HTR-8/SVneo (cell line): ENCODE data around the gene THOC2.
"Not testable (repeated sequence)": the region's sequence is repeated elsewhere in the genome, so short reads cannot be mapped to it uniquely, and the experiment has no call there.

Experiments used
- DNase-seq: peaks from one replicate; pipeline ENCODE4 v3.0.0; 2011; ENCODE audit warnings: low spot score, mixed read lengths; ENCODE audit not compliant: insufficient read length
- FAIRE-seq: peaks from 2 replicates; lab custom pipeline; 2011; peaks lifted over from hg19 to GRCh38; lab: Jason Lieb, UNC

The THOC2 gene

DNA sequence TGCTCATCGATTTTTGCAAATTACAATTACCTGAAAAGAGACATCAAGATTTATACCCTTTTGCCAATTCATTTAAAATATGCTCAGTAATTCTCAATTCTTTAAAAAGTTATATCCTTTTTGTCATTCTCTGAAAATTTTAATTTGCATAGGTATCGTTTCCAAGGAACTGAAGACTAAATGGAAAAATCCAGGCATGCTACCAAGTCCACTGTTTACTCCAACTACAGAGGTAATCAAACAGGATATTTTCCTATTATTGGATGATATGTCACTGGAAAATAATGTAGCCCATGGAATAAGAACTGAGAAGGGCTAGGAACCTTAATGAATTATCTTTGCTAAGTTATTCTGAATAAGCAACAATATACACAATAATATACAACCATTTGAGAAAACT lies 132.7 kb downstream of the THOC2 start:
- DNase-seq, result no peak
- no peak for FAIRE-seq

DNA sequence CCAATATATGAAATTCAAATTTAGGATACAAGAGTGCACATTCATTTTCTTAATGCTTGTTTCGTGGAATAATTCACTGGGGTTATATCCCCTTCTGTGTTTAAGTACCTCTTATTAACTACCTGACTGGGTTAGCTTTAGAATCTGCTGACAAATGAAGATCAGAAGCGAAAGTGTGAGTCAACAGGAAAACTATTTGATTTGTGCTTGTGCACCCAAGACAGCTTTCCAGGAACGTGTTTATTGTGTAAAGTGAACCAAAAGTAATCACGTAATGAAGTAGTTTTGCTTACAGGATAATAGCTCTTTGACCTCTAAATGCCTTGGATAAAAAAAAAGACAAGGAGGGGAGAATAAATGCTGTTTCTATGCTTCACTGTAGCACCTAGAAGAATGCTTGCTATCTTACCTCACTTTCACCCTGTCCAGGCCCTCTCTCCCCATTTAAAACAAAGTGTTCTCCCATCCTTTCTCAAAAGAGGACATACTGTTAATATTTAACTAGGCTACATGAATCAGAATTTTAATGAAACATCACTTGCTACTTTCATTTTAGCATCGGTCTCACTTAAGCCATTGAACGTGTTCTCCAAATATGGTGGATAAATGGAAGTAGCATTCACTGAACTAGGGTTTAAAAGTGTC lies 141.9 kb downstream of the THOC2 start:
- DNase-seq, result no peak
- no peak for FAIRE-seq

DNA sequence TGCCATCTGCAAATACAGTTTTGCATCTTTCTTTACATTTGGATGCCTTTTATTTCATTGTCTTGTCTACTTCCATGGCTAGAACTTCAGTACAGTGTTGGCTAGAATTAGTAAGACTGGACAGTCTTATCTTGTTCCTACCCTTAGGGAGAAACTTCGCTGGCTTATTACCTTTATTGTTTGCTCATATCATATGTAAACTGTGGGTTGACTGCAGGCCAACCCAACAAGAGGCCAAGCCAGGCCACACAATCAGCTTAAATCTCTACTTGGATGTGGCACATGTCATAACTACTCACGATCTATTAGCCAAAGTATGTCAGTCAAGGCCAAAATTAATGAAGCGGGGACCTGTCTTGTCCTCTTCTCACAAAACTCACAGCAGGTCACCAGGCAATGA lies 144.1 kb downstream of the THOC2 start:
- FAIRE-seq (no peak), DNase-seq (no peak)

DNA sequence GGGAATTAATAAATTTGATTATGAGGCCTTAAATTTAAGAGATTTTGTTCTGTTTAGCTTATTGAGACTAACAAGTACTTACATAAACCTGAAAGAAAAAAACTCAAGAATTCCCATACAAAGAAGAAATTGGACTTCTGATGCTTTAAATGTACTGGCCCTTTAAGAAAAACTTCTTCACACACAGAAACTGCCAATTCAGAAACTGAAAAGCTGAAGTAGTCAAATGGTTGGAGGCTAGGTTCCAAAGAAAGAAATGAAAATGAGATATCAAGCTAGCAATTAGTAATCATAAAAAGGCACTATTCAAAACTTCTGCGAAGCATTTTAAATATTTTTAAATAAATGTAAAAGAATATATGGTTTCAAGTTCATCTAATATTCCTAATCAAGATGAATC lies 151.3 kb downstream of the THOC2 start:
- FAIRE-seq (no peak), DNase-seq (no peak)

- FAIRE-seq, result no peak
- DNase-seq, result no peak
Measured at GRCh38 chrX:123580792-123581191, 152.1 kb downstream of the THOC2 start.

DNA sequence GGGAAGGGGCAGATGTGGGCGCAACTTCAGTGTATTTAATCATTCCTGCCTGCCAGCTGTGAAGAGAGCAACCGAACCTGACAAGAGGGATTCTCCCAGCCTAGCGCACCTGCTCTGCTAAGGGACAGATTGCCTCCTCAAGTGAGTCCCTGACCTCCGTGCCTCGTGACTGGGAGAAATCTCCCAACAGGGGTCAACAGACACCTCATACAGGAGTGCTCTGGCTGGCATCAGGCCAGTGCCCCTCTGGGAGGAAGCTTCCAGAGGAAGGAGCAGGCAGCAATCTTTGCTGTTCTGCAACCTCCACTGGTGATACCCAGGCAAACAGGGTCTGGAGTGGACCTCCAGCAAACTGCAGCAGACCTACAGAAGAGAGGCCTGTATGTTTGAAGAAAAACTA lies 158.8 kb downstream of the THOC2 start:
- FAIRE-seq, DNase-seq: not testable (repeated sequence)

DNA sequence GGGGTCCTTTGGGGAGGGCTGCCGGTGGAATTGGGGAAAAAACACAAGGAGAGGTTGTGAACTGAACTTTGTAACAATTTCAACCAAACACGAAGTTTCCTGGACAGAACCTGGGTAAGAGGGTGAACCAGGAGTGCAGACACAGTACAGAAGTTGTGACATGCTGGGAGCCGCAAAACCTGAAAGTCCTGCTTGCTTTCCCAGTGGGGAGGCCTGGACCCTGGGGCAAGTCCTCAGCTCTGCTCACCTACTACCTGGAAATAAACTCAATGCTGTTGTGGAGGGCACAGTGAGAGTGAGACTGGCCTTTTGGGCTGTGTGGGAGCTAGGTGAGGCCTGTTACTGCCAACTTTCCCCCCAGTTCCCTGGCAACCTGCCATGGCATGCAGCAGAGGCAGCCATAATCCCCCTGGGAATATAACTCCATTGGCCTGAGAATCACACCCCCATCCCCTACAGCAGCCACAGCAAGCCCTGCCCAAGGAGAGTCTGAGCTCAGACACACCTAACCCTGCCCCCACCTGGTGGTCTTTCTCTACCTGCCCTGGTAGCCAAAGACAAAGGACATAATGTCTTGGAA lies 162.8 kb downstream of the THOC2 start:
- no peak for FAIRE-seq

DNA sequence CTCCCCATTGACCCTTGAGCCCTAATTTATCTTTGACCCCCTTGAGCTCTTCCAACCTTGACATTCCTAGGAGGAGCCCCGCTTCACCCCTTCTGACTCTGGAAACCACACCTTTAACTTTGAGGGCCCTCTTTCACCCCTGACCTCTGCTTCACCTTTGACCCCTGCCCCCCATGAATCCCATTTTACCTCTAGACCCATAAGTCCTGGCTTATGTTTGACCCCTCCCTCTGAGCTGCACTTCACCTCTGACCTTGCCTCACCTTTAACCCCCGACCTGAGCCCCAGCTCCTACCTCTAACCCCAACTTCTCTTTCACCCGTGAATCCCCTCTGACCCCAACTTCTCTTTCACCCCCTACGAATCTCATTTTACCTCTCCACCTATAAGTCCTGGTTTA lies 169.7 kb downstream of the THOC2 start:
- FAIRE-seq (no peak), DNase-seq (no peak)

More for the DNA sequence above, 162.8 kb downstream of the THOC2 start:
- DNase-seq, result no peak

- no peak for FAIRE-seq
- DNase-seq, result no peak
Measured at GRCh38 chrX:123562342-123563146, 170.3 kb downstream of the THOC2 start.

- FAIRE-seq (no peak), DNase-seq (no peak)
Measured at GRCh38 chrX:123561439-123562215, 171.2 kb downstream of the THOC2 start.

DNA sequence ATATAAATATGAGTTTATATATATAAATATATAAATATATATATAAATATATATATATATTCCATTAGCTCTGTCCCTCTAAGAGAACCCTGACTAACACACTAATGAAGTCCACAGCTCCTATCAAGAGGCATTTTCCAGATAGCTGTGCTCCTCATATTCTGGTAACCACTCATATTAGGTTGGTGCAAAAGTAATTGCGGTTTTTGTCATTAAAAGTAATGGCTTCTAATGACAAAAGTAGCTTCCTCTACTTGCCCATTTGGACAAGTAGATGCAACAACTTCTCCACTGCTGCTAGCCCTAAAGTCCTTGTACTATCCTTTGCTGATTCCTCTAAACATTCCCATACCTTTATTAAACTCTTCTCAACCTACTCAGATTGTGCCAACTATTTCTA lies 182.0 kb downstream of the THOC2 start:
- FAIRE-seq (no peak), DNase-seq (no peak)
